K562 (cell line): Measurements from ENCODE around the gene LRP1.

ENCODE experiments used
- SAP30 ChIP-seq: fragments of 200-600 bp; sonication (generic); IDR thresholded peaks from 2 replicates; pipeline ENCODE4 v1.6.1; 2012; ENCODE audit warnings: borderline replicate concordance, low read depth, mild to moderate bottlenecking, moderate library complexity, low read length, control low read depth, inconsistent platforms; ENCODE audit not compliant: insufficient read depth, poor library complexity, severe bottlenecking
- SNIP1 ChIP-seq: fragments of 450-650 bp; IDR thresholded peaks from 2 replicates; pipeline ENCODE4 v1.7.1; 2017; ENCODE audit warnings: low read depth, mild to moderate bottlenecking

GRCh38 chr12:57209916-57210315 is 81.6 kb downstream of the LRP1 start:
- TF ChIP-seq SAP30 (no peak), SNIP1 (no peak)
